Keratinocyte (primary cell): ENCODE data around the gene FBXL17. TPM values are rescaled to one million over a fixed set of nuclear protein-coding genes. Genes with fewer than 3 reads are reported as not detected.

Source experiments
- DNase-seq: peaks from one replicate; pipeline ENCODE4 v3.0.0-alpha.2; 2011; ENCODE audit warnings: low read depth, missing footprints, low spot score
- FAIRE-seq: peaks from 2 replicates; lab custom pipeline; 2011; peaks lifted over from hg19 to GRCh38; lab: Jason Lieb, UNC
- H2AFZ ChIP-seq: 2 replicates; pipeline ENCODE4 v1.6.0; 2012; ENCODE audit warnings: low read length, control low read depth, inconsistent platforms; ENCODE audit not compliant: control insufficient read depth
- H3K27ac ChIP-seq: 2 replicates; pipeline ENCODE4 v1.5.1; 2011; ENCODE audit warnings: low read length; ENCODE audit not compliant: control insufficient read depth, insufficient read depth
- H3K27me3 ChIP-seq: 3 replicates; pipeline ENCODE4 v1.6.0; 2011; ENCODE audit warnings: low read length; ENCODE audit not compliant: control insufficient read depth, insufficient read depth; ENCODE audit errors: extremely low read depth
- H3K36me3 ChIP-seq, 2 experiments: 2 replicates in 1 of 2; 3 replicates in 1 of 2; pipeline ENCODE4 v1.5.1; 2011; ENCODE audit warnings: low read length in 2 of 2, mild to moderate bottlenecking in 1 of 2; ENCODE audit not compliant: control insufficient read depth in 2 of 2, insufficient read depth in 2 of 2; ENCODE audit errors: extremely low read depth in 1 of 2
- H3K4me1 ChIP-seq: 3 replicates; pipeline ENCODE4 v1.5.1; 2011; ENCODE audit warnings: low read length; ENCODE audit not compliant: control insufficient read depth, insufficient read depth; ENCODE audit errors: extremely low read depth
- H3K4me2 ChIP-seq: 3 replicates; pipeline ENCODE4 v1.6.0; 2011; ENCODE audit warnings: low read depth, low read length; ENCODE audit not compliant: control insufficient read depth, insufficient read depth; ENCODE audit errors: extremely low read depth
- H3K4me3 ChIP-seq, 3 experiments: fragments of 200-600 bp in 1 of 3; sonication (generic) in 1 of 3; 2 replicates in 2 of 3; 3 replicates in 1 of 3; pipeline ENCODE4 v1.5.1; 2011 to 2016; ENCODE audit warnings: low read length in 3 of 3, mild to moderate bottlenecking in 3 of 3, control low read depth in 2 of 3, inconsistent platforms in 1 of 3, low read depth in 1 of 3, mixed read lengths in 1 of 3, mixed run types in 1 of 3, moderate library complexity in 1 of 3; ENCODE audit not compliant: control insufficient read depth in 2 of 3, insufficient read depth in 2 of 3; ENCODE audit errors: extremely low read depth in 1 of 3
- H3K79me2 ChIP-seq: 2 replicates; pipeline ENCODE4 v1.6.0; 2012; ENCODE audit warnings: low read length; ENCODE audit not compliant: control insufficient read depth, insufficient read depth
- H3K9ac ChIP-seq: 3 replicates; pipeline ENCODE4 v1.6.0; 2011; ENCODE audit warnings: low read length; ENCODE audit not compliant: control insufficient read depth, insufficient read depth; ENCODE audit errors: extremely low read depth
- H3K9me1 ChIP-seq: 3 replicates; pipeline ENCODE4 v1.6.0; 2011; ENCODE audit warnings: low read length; ENCODE audit not compliant: control insufficient read depth, insufficient read depth; ENCODE audit errors: extremely low read depth
- H3K9me3 ChIP-seq: 2 replicates; pipeline ENCODE4 v1.5.1; 2012; ENCODE audit warnings: low read depth, low read length; ENCODE audit not compliant: control insufficient read depth
- H4K20me1 ChIP-seq: 3 replicates; pipeline ENCODE4 v1.6.0; 2011; ENCODE audit warnings: low read length; ENCODE audit not compliant: control insufficient read depth, insufficient read depth; ENCODE audit errors: extremely low read depth
- CTCF ChIP-seq, 3 experiments: IDR thresholded peaks in 1 of 3; conservative IDR thresholded peaks in 1 of 3; optimal IDR thresholded peaks in 1 of 3; 2 replicates in 2 of 3; 3 replicates in 1 of 3; pipeline versions ENCODE3 to v1.5.1; 2011; ENCODE audit warnings: low read length in 3 of 3, mild to moderate bottlenecking in 3 of 3, moderate library complexity in 2 of 3, control low read depth in 1 of 3, inconsistent platforms in 1 of 3; ENCODE audit not compliant: insufficient read depth in 2 of 3; ENCODE audit errors: extremely low read depth in 1 of 3
- EZH2 ChIP-seq: IDR thresholded peaks from one replicate; pipeline ENCODE4 v1.6.1; 2012; ENCODE audit warnings: inconsistent platforms, mild to moderate bottlenecking, low read length, moderate library complexity
- dilution Hi-C: fragments of 300-500 bp; cut with MboI; formaldehyde crosslinking; loops from one replicate; pipeline ENCODE4 v1.7.0; 2020; ENCODE audit warnings: low sequenced_read_pairs; ENCODE audit not compliant: extremely low pct_ligation_motif_present
- polyA plus RNA-seq, 5 experiments: library from polyadenylated mRNA; depleted of rRNA in 3 of 5; stranded (reverse) in 3 of 5; stranded (forward) in 1 of 5; unstranded in 1 of 5; fragments of >200 nt; gene quantifications; 1 replicate in 1 of 5; 2 replicates in 3 of 5; 3 replicates in 1 of 5; pipeline versions ENCODE4 v1.2.1 to v1.2.3, GENCODE V29; 2011 to 2012; ENCODE audit warnings: missing spikeins in 2 of 5, low read depth in 1 of 5, low replicate concordance in 1 of 5

Gene FBXL17
- polyA plus RNA-seq, 1 donor (not counting 4 experiments of a cell fraction or from before 2014, with no cell fraction given), result 5.7 TPM

- no peak for DNase-seq
- H3K4me1 ChIP-seq, result no peaks in the 10 kb centered on the region
- TF ChIP-seq CTCF (optimal IDR thresholded peaks at IDR 0.05 in 1 of 3, IDR thresholded peaks at IDR 0.05 in 1 of 3, conservative IDR thresholded peaks at IDR 0.05 in 1 of 3; ENCODE audit: extremely low read depth in 1 of 3, insufficient read depth in 2 of 3, low read length in 3 of 3) (no peak), EZH2 (no peak)
- H3K4me2 ChIP-seq, result no peak overlapping the region
- no peak overlapping the region for H3K27ac ChIP-seq
- H2AFZ ChIP-seq, result no peak overlapping the region
- H3K9ac ChIP-seq, result no peak overlapping the region
- no peaks in the 10 kb centered on the region for H3K9me1 ChIP-seq
- dilution Hi-C loops, result no loop called here
- H4K20me1 ChIP-seq, result no peaks in the 10 kb centered on the region
- FAIRE-seq, result no peak
- no peaks in the 10 kb centered on the region for H3K79me2 ChIP-seq
- no peaks in the 10 kb centered on the region for H3K27me3 ChIP-seq
- no peaks in the 10 kb centered on the region for H3K36me3 ChIP-seq
- H3K4me3 ChIP-seq, result no peak overlapping the region
- no peaks in the 10 kb centered on the region for H3K9me3 ChIP-seq
Observed at GRCh38 chr5:108124596-108124995, 257.3 kb downstream of the FBXL17 start.

DNA sequence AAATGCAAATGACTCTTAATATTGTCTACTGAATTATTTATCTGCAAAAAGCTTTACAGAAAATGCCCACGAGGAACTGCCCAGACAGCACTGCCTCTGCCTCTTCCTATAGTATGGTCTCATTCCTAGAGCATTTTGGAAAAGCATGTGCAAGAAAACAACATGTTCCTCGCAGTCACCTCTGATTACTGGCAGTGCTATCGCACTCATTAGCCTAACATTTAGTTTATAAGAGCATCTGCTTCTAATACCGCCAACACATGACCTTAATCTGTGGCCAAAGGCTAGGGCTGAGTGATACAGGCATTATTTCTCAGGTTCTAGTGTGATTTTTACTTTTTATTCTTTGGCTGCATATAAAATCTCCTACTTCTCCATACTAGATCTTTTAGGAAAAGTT lies 259.2 kb downstream of the FBXL17 start:
- TF ChIP-seq EZH2 (no peak), CTCF (optimal IDR thresholded peaks at IDR 0.05 in 1 of 3, IDR thresholded peaks at IDR 0.05 in 1 of 3, conservative IDR thresholded peaks at IDR 0.05 in 1 of 3; ENCODE audit: extremely low read depth in 1 of 3, insufficient read depth in 2 of 3, low read length in 3 of 3) (no peak)
- no peaks in the 10 kb centered on the region for H3K9me3 ChIP-seq
- no peaks in the 10 kb centered on the region for H3K9me1 ChIP-seq
- no peaks in the 10 kb centered on the region for H3K4me1 ChIP-seq
- DNase-seq, result no peak
- no peak overlapping the region for H3K9ac ChIP-seq
- dilution Hi-C loops, result no loop called here
- H3K4me2 ChIP-seq, result no peak overlapping the region
- H3K4me3 ChIP-seq, result no peak overlapping the region
- no peak for FAIRE-seq
- H3K27me3 ChIP-seq, result no peaks in the 10 kb centered on the region
- no peak overlapping the region for H2AFZ ChIP-seq
- no peaks in the 10 kb centered on the region for H3K79me2 ChIP-seq
- no peak overlapping the region for H3K27ac ChIP-seq
- H4K20me1 ChIP-seq, result no peaks in the 10 kb centered on the region
- H3K36me3 ChIP-seq, result no peaks in the 10 kb centered on the region
